ENCODE measurements around the gene FILIP1L. TPM values are rescaled to one million over a fixed set of nuclear protein-coding genes. Genes with fewer than 3 reads are reported as not detected.

The FILIP1L gene
- polyA plus RNA-seq, 2 donors, result 2.6 to 6.9 TPM

- no peaks in the 10 kb centered on the region for H3K36me3 ChIP-seq (ENCODE audit: control insufficient read depth in 2 of 2, insufficient read depth in 2 of 2, low read length in 1 of 2)
- H3K27me3 ChIP-seq (ENCODE audit: control insufficient read depth in 1 of 2, insufficient read depth in 2 of 2, low read length in 2 of 2), result no peaks in the 10 kb centered on the region
- H3K4me3 ChIP-seq (ENCODE audit: low read depth in 1 of 2, low read length in 2 of 2), result no peak overlapping the region
- no peaks in the 10 kb centered on the region for H3K9me3 ChIP-seq (ENCODE audit: control insufficient read depth in 2 of 2, insufficient read depth in 1 of 2, low read depth in 1 of 2, low read length in 1 of 2)
- no peak overlapping the region for H3K27ac ChIP-seq (ENCODE audit: low read depth in 2 of 2, low read length in 1 of 2)
- H3K4me1 ChIP-seq (ENCODE audit: control insufficient read depth in 2 of 2, insufficient read depth in 2 of 2, low read length in 1 of 2), result no peaks in the 10 kb centered on the region
- WGBS, 2 donors, result 98 to 100% methylated on average over 1 of the region's 1 CpG
Measured at GRCh38 chr3:99978221-99978620, 136.1 kb downstream of the FILIP1L start.

GRCh38 chr3:99976584-99976983 lies 137.7 kb downstream of the FILIP1L start:
- Histone ChIP-seq H3K4me1 (ENCODE audit: control insufficient read depth in 2 of 2, insufficient read depth in 2 of 2, low read length in 1 of 2) (no peaks in the 10 kb centered on the region), H3K4me3 (ENCODE audit: low read depth in 1 of 2, low read length in 2 of 2) (no peak overlapping the region), H3K27ac (ENCODE audit: low read depth in 2 of 2, low read length in 1 of 2) (no peak overlapping the region), H3K36me3 (ENCODE audit: control insufficient read depth in 2 of 2, insufficient read depth in 2 of 2, low read length in 1 of 2) (no peaks in the 10 kb centered on the region), H3K27me3 (ENCODE audit: control insufficient read depth in 1 of 2, insufficient read depth in 2 of 2, low read length in 2 of 2) (no peaks in the 10 kb centered on the region), H3K9me3 (ENCODE audit: control insufficient read depth in 2 of 2, insufficient read depth in 1 of 2, low read depth in 1 of 2, low read length in 1 of 2) (no peaks in the 10 kb centered on the region)

GRCh38 chr3:99974989-99975388 lies 139.3 kb downstream of the FILIP1L start:
- WGBS, 2 donors, result 75 to 78% methylated on average over 2 of the region's 2 CpGs
- H3K9me3 ChIP-seq (ENCODE audit: control insufficient read depth in 2 of 2, insufficient read depth in 1 of 2, low read depth in 1 of 2, low read length in 1 of 2), result no peaks in the 10 kb centered on the region
- H3K27me3 ChIP-seq (ENCODE audit: control insufficient read depth in 1 of 2, insufficient read depth in 2 of 2, low read length in 2 of 2), result no peaks in the 10 kb centered on the region
- no peak overlapping the region for H3K27ac ChIP-seq (ENCODE audit: low read depth in 2 of 2, low read length in 1 of 2)
- H3K36me3 ChIP-seq (ENCODE audit: control insufficient read depth in 2 of 2, insufficient read depth in 2 of 2, low read length in 1 of 2), result no peaks in the 10 kb centered on the region
- no peaks in the 10 kb centered on the region for H3K4me1 ChIP-seq (ENCODE audit: control insufficient read depth in 2 of 2, insufficient read depth in 2 of 2, low read length in 1 of 2)
- no peak overlapping the region for H3K4me3 ChIP-seq (ENCODE audit: low read depth in 1 of 2, low read length in 2 of 2)

- WGBS, 2 donors, result 71 to 75% methylated on average over 8 of the region's 8 CpGs
- H3K36me3 ChIP-seq (ENCODE audit: control insufficient read depth in 2 of 2, insufficient read depth in 2 of 2, low read length in 1 of 2), result no peaks in the 10 kb centered on the region
Measured at GRCh38 chr3:99972380-99973104, 141.8 kb downstream of the FILIP1L start.

GRCh38 chr3:99971761-99972160 lies 142.5 kb downstream of the FILIP1L start:
- Histone ChIP-seq H3K4me3 (ENCODE audit: low read depth in 1 of 2, low read length in 2 of 2) (no peak overlapping the region), H3K27me3 (ENCODE audit: control insufficient read depth in 1 of 2, insufficient read depth in 2 of 2, low read length in 2 of 2) (no peaks in the 10 kb centered on the region), H3K36me3 (ENCODE audit: control insufficient read depth in 2 of 2, insufficient read depth in 2 of 2, low read length in 1 of 2) (no peaks in the 10 kb centered on the region), H3K4me1 (ENCODE audit: control insufficient read depth in 2 of 2, insufficient read depth in 2 of 2, low read length in 1 of 2) (no peaks in the 10 kb centered on the region), H3K9me3 (ENCODE audit: control insufficient read depth in 2 of 2, insufficient read depth in 1 of 2, low read depth in 1 of 2, low read length in 1 of 2) (no peaks in the 10 kb centered on the region), H3K27ac (ENCODE audit: low read depth in 2 of 2, low read length in 1 of 2) (no peak overlapping the region)
- WGBS, 2 donors, result 89 to 92% methylated on average over 3 of the region's 3 CpGs

More at GRCh38 chr3:99972380-99973104, 141.8 kb downstream of the FILIP1L start:
- no peaks in the 10 kb centered on the region for H3K9me3 ChIP-seq (ENCODE audit: control insufficient read depth in 2 of 2, insufficient read depth in 1 of 2, low read depth in 1 of 2, low read length in 1 of 2)
- no peaks in the 10 kb centered on the region for H3K4me1 ChIP-seq (ENCODE audit: control insufficient read depth in 2 of 2, insufficient read depth in 2 of 2, low read length in 1 of 2)
- H3K4me3 ChIP-seq (ENCODE audit: low read depth in 1 of 2, low read length in 2 of 2), result no peak overlapping the region
- no peaks in the 10 kb centered on the region for H3K27me3 ChIP-seq (ENCODE audit: control insufficient read depth in 1 of 2, insufficient read depth in 2 of 2, low read length in 2 of 2)
- H3K27ac ChIP-seq (ENCODE audit: low read depth in 2 of 2, low read length in 1 of 2), result peak overlapping the region in 1 of 2 donors; percentile 1

- Histone ChIP-seq H3K36me3 (ENCODE audit: control insufficient read depth in 2 of 2, insufficient read depth in 2 of 2, low read length in 1 of 2) (no peaks in the 10 kb centered on the region), H3K4me1 (ENCODE audit: control insufficient read depth in 2 of 2, insufficient read depth in 2 of 2, low read length in 1 of 2) (no peaks in the 10 kb centered on the region), H3K27ac (ENCODE audit: low read depth in 2 of 2, low read length in 1 of 2) (no peak overlapping the region), H3K9me3 (ENCODE audit: control insufficient read depth in 2 of 2, insufficient read depth in 1 of 2, low read depth in 1 of 2, low read length in 1 of 2) (no peaks in the 10 kb centered on the region), H3K27me3 (ENCODE audit: control insufficient read depth in 1 of 2, insufficient read depth in 2 of 2, low read length in 2 of 2) (no peaks in the 10 kb centered on the region), H3K4me3 (ENCODE audit: low read depth in 1 of 2, low read length in 2 of 2) (no peak overlapping the region)
- 87 to 90% methylated on average over 1 of the region's 1 CpG for WGBS, 2 donors
Measured at GRCh38 chr3:99970198-99970597, 144.1 kb downstream of the FILIP1L start.

- Histone ChIP-seq H3K27ac (ENCODE audit: low read depth in 2 of 2, low read length in 1 of 2) (peak overlapping the region in 1 of 2 donors; percentile 9), H3K4me3 (ENCODE audit: low read depth in 1 of 2, low read length in 2 of 2) (no peak overlapping the region), H3K9me3 (ENCODE audit: control insufficient read depth in 2 of 2, insufficient read depth in 1 of 2, low read depth in 1 of 2, low read length in 1 of 2) (no peaks in the 10 kb centered on the region), H3K4me1 (ENCODE audit: control insufficient read depth in 2 of 2, insufficient read depth in 2 of 2, low read length in 1 of 2) (no peaks in the 10 kb centered on the region), H3K36me3 (ENCODE audit: control insufficient read depth in 2 of 2, insufficient read depth in 2 of 2, low read length in 1 of 2) (no peaks in the 10 kb centered on the region), H3K27me3 (ENCODE audit: control insufficient read depth in 1 of 2, insufficient read depth in 2 of 2, low read length in 2 of 2) (no peaks in the 10 kb centered on the region)
- WGBS, 2 donors, result 71 to 73% methylated on average over 3 of the region's 3 CpGs
Measured at GRCh38 chr3:99969136-99969535, 145.2 kb downstream of the FILIP1L start.

GRCh38 chr3:99967796-99968195 lies 146.5 kb downstream of the FILIP1L start:
- Histone ChIP-seq H3K9me3 (ENCODE audit: control insufficient read depth in 2 of 2, insufficient read depth in 1 of 2, low read depth in 1 of 2, low read length in 1 of 2) (no peaks in the 10 kb centered on the region), H3K27me3 (ENCODE audit: control insufficient read depth in 1 of 2, insufficient read depth in 2 of 2, low read length in 2 of 2) (no peaks in the 10 kb centered on the region), H3K27ac (ENCODE audit: low read depth in 2 of 2, low read length in 1 of 2) (no peak overlapping the region), H3K4me3 (ENCODE audit: low read depth in 1 of 2, low read length in 2 of 2) (no peak overlapping the region), H3K4me1 (ENCODE audit: control insufficient read depth in 2 of 2, insufficient read depth in 2 of 2, low read length in 1 of 2) (no peaks in the 10 kb centered on the region), H3K36me3 (ENCODE audit: control insufficient read depth in 2 of 2, insufficient read depth in 2 of 2, low read length in 1 of 2) (no peaks in the 10 kb centered on the region)
- 88 to 92% methylated on average over 2 of the region's 2 CpGs for WGBS, 2 donors

GRCh38 chr3:99966662-99967416 lies 147.5 kb downstream of the FILIP1L start:
- no peak overlapping the region for H3K4me3 ChIP-seq (ENCODE audit: low read depth in 1 of 2, low read length in 2 of 2)
- H3K36me3 ChIP-seq (ENCODE audit: control insufficient read depth in 2 of 2, insufficient read depth in 2 of 2, low read length in 1 of 2), result no peaks in the 10 kb centered on the region
- no peaks in the 10 kb centered on the region for H3K9me3 ChIP-seq (ENCODE audit: control insufficient read depth in 2 of 2, insufficient read depth in 1 of 2, low read depth in 1 of 2, low read length in 1 of 2)
- no peaks in the 10 kb centered on the region for H3K4me1 ChIP-seq (ENCODE audit: control insufficient read depth in 2 of 2, insufficient read depth in 2 of 2, low read length in 1 of 2)
- WGBS, 2 donors, result 62 to 76% methylated on average over 7 of the region's 7 CpGs
- peak overlapping the region; percentile 36 to 59 for H3K27ac ChIP-seq (ENCODE audit: low read depth in 2 of 2, low read length in 1 of 2)
- H3K27me3 ChIP-seq (ENCODE audit: control insufficient read depth in 1 of 2, insufficient read depth in 2 of 2, low read length in 2 of 2), result no peaks in the 10 kb centered on the region

All from esophagus (tissue), 2 donors.